HL-60 (cell line): ENCODE results near the gene ARHGAP20.

Source experiments
- DNase-seq, 2 experiments: peaks; one replicate each; pipeline ENCODE4 v3.0.0-alpha.2; 2010 to 2020; ENCODE audit warnings: low read depth in 1 of 2, low spot score in 1 of 2
- H3K27ac ChIP-seq: fragments of 250-450 bp; sonication (Bioruptor Pico); replicated peaks from 2 replicates; pipeline ENCODE4 v1.5.1; 2020; ENCODE audit warnings: mild to moderate bottlenecking, moderate library complexity
- H3K27me3 ChIP-seq: fragments of 250-450 bp; sonication (Bioruptor Pico); 2 replicates; pipeline ENCODE4 v1.5.1; 2021; ENCODE audit warnings: mild to moderate bottlenecking, moderate library complexity; ENCODE audit not compliant: insufficient read depth, poor library complexity, severe bottlenecking
- H3K4me3 ChIP-seq: replicated peaks from 2 replicates; pipeline ENCODE4 v1.5.1; 2011; ENCODE audit warnings: mild to moderate bottlenecking, control low read depth, low read length; ENCODE audit not compliant: insufficient read depth
- CTCF ChIP-seq: IDR thresholded peaks from one replicate; pipeline ENCODE4 v1.5.1; 2011; ENCODE audit warnings: low read length, control low read depth, inconsistent platforms; ENCODE audit not compliant: insufficient read depth
- GABPA ChIP-seq: IDR thresholded peaks from 2 replicates; pipeline ENCODE4 v1.6.1; 2012; ENCODE audit warnings: low read depth
- POLR2AphosphoS5 ChIP-seq: IDR thresholded peaks from 2 replicates; pipeline ENCODE4 v1.6.1; 2012; ENCODE audit warnings: low read depth
- REST ChIP-seq: IDR thresholded peaks from 2 replicates; pipeline ENCODE4 v1.6.1; 2012; ENCODE audit warnings: low read depth; ENCODE audit not compliant: insufficient replicate concordance
- SPI1 ChIP-seq: IDR thresholded peaks from 2 replicates; pipeline ENCODE4 v1.6.1; 2012; ENCODE audit warnings: low read depth, mild to moderate bottlenecking, borderline replicate concordance

The ARHGAP20 gene

GRCh38 chr11:110598725-110599124 is 113.5 kb downstream of the ARHGAP20 start:
- no peaks in the 10 kb centered on the region for H3K27me3 ChIP-seq
- no peak for DNase-seq
- H3K27ac ChIP-seq: no peak overlapping the region
- TF ChIP-seq POLR2AphosphoS5: no peak
- TF ChIP-seq REST: no peak
- TF ChIP-seq CTCF: no peak
- H3K4me3 ChIP-seq: no peak overlapping the region

- no peak for DNase-seq
- H3K4me3 ChIP-seq: no peak overlapping the region
- no peak overlapping the region for H3K27ac ChIP-seq
- H3K27me3 ChIP-seq: no peaks in the 10 kb centered on the region
- TF ChIP-seq SPI1 (no peak), CTCF (no peak), REST (no peak), GABPA (no peak), POLR2AphosphoS5 (no peak)
These were observed 124.3 kb downstream of the ARHGAP20 start for GRCh38 chr11:110587972-110588371.

GRCh38 chr11:110587129-110587528 is 125.1 kb downstream of the ARHGAP20 start:
- no peaks in the 10 kb centered on the region for H3K27me3 ChIP-seq
- no peak overlapping the region for H3K27ac ChIP-seq
- no peak for DNase-seq
- no peak overlapping the region for H3K4me3 ChIP-seq
- TF ChIP-seq SPI1: no peak
- TF ChIP-seq GABPA: no peak
- TF ChIP-seq POLR2AphosphoS5: no peak

- Histone ChIP-seq H3K4me3 (no peak overlapping the region), H3K27me3 (no peaks in the 10 kb centered on the region), H3K27ac (no peak overlapping the region)
- DNase-seq: no peak
- TF ChIP-seq REST (no peak), CTCF (no peak), POLR2AphosphoS5 (no peak), GABPA (no peak), SPI1 (no peak)
These were observed 128.1 kb downstream of the ARHGAP20 start for GRCh38 chr11:110584150-110584549.
